SK-N-MC (cell line): ENCODE results near the gene DAP3.
"Not testable (repeated sequence)": the region's sequence is repeated elsewhere in the genome, so short reads cannot be mapped to it uniquely, and the experiment has no call there.

Experiments
- DNase-seq: peaks from one replicate; pipeline ENCODE4 v3.0.0-alpha.2; 2011; ENCODE audit warnings: low read depth, low spot score
- H3K27ac ChIP-seq: fragments of 200-600 bp; sonication (generic); 2 replicates; pipeline ENCODE4 v1.5.1; 2016; ENCODE audit warnings: mixed run types
- H3K36me3 ChIP-seq: fragments of 200-600 bp; sonication (generic); 2 replicates; pipeline ENCODE4 v1.6.1; 2017; ENCODE audit warnings: antibody characterized with exemption, low read length, mixed read lengths; ENCODE audit not compliant: insufficient read depth
- H3K4me3 ChIP-seq: fragments of 200-600 bp; sonication (generic); 2 replicates; pipeline ENCODE4 v1.5.1; 2016
- H3K9ac ChIP-seq: fragments of 200-600 bp; sonication (generic); 2 replicates; pipeline ENCODE4 v1.8.0; 2017; ENCODE audit warnings: mixed run types, mixed read lengths; ENCODE audit not compliant: insufficient read length
- H3K9me3 ChIP-seq: fragments of 200-600 bp; sonication (generic); 2 replicates; pipeline ENCODE4 v1.6.1; 2017; ENCODE audit warnings: low read depth, mild to moderate bottlenecking, antibody characterized with exemption, low read length, moderate library complexity, mixed read lengths
- EZH2 ChIP-seq: fragments of 200-600 bp; sonication (generic); IDR thresholded peaks from one replicate; pipeline ENCODE4 v1.6.1; 2017; ENCODE audit warnings: antibody characterized with exemption
- FOXP2 ChIP-seq: optimal IDR thresholded peaks from 2 replicates; pipeline ENCODE3; 2011; ENCODE audit warnings: mild to moderate bottlenecking, moderate library complexity; ENCODE audit not compliant: insufficient read depth; ENCODE audit errors: extremely low read length, control extremely low read depth
- POLR2AphosphoS5 ChIP-seq: IDR thresholded peaks from 2 replicates; pipeline ENCODE4 v1.6.1; 2012; ENCODE audit warnings: mild to moderate bottlenecking, low read depth, low read length, borderline replicate concordance

DAP3 gene

DNA sequence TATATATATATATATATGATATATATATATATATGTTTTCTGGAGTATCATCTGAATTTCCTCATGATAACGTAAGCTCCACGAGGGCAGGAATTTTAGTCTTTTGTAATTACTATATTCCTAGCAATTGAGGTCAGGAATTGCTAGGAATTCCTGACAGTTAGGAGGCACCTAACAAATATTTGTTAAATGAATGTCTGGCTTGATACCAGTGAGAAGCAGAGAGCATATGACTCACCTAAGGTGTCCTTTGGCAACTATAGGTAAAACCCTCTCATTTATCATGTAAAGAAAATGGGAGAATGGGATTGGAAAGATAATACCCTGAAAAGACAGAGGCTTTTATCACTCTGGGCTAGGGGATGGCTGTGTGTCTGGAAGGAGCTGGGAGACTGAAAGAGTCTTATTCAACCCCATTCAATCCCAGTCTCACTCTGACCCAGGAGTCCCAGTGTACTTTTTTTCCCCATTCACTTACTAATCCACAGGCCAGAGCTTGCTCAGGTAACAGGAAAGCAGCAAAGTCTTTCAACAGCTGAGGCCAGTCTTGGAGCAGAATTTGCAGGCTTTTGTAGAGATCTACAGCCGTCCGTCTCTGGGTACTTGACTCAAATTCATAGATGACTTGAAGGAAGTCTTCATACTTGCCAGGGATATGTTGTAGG is 71.2 kb downstream of the DAP3 start:
- H3K9ac ChIP-seq = no peak overlapping the region
- no peak for DNase-seq
- peaks cover 57% of the 10 kb centered on the region for H3K36me3 ChIP-seq

DNA sequence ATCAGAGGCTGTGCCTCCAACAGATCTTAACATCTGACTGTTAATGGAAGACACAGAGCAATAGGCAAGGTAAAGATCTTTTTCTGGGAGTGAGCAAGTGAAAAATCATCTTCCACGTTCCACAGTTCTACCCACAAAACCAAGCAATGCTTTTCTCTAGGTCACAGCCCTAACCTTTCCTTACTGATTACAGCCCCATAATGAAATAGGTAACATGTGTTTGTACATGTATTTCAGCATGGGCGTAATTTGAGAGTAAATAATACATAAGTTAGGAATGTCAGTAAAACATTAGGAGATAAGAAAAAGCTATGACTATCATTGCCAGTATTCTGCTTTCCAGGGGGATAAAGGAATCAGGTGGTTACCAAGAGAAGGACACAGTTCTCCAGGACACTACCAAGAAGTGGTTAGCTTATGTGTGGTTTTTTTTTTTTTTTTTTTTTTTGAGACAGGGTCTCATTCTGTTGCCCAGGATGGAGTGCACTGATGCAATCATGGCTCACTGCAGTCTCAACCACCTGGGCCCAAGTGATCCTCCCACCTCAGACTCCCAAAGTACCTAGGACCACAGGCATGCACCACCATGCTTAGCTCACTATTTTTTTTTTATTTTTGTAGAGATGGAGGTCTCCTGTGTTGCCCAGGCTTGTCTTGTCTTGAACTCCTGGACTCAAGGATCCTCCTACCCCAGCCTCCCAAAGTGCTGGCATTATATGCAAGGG is 72.0 kb downstream of the DAP3 start:
- Histone ChIP-seq H3K4me3 (no peak overlapping the region), H3K9me3 (no peaks in the 10 kb centered on the region), H3K9ac (no peak overlapping the region), H3K36me3 (peaks cover 54% of the 10 kb centered on the region), H3K27ac (no peak overlapping the region)
- no peak for DNase-seq
- TF ChIP-seq POLR2AphosphoS5 = no peak
- TF ChIP-seq EZH2 = no peak
- TF ChIP-seq FOXP2 = no peak

More for the DNA sequence above, 71.2 kb downstream of the DAP3 start:
- TF ChIP-seq FOXP2 (no peak), POLR2AphosphoS5 (no peak), EZH2 (no peak)
- H3K27ac ChIP-seq = no peak overlapping the region
- H3K4me3 ChIP-seq = no peak overlapping the region
- H3K9me3 ChIP-seq = no peaks in the 10 kb centered on the region

DNA sequence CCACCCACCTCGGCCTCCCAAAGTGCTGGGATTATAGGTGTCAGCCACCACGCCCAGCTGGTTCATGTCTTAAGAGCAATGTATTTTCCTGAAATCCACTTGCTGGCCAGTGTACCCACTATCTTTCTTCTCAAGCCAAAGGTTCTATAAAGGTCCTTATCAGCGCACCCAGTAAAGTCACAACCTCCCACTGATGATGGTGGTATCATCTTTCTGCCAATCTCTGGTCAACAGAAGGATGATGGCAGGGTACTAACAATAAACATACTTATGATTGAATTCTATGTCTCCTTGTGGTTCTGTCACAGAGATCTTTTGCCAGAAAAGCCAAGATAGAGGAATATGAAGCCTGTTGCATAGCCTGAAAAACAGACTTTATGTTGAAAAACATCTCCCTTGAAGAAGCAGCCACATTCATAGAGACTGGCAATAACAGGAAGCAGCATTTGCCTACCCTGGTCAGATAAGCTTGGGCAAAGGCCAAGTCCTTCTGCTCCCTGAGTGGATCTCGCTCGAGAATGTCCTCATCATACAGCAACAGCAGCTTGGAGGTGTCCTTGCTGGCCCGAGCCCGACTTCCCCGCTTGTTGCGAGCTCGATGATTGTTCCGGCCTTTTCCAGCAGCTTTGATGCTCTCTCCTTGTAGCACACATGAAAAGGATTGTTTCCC is 73.0 kb downstream of the DAP3 start:
- H3K27ac ChIP-seq = no peak overlapping the region
- no peaks in the 10 kb centered on the region for H3K9me3 ChIP-seq
- H3K36me3 ChIP-seq = peaks cover 54% of the 10 kb centered on the region
- H3K4me3 ChIP-seq = no peak overlapping the region
- TF ChIP-seq POLR2AphosphoS5 (no peak), FOXP2 (no peak), EZH2 (no peak)
- DNase-seq = no peak
- H3K9ac ChIP-seq = no peak overlapping the region

DNA sequence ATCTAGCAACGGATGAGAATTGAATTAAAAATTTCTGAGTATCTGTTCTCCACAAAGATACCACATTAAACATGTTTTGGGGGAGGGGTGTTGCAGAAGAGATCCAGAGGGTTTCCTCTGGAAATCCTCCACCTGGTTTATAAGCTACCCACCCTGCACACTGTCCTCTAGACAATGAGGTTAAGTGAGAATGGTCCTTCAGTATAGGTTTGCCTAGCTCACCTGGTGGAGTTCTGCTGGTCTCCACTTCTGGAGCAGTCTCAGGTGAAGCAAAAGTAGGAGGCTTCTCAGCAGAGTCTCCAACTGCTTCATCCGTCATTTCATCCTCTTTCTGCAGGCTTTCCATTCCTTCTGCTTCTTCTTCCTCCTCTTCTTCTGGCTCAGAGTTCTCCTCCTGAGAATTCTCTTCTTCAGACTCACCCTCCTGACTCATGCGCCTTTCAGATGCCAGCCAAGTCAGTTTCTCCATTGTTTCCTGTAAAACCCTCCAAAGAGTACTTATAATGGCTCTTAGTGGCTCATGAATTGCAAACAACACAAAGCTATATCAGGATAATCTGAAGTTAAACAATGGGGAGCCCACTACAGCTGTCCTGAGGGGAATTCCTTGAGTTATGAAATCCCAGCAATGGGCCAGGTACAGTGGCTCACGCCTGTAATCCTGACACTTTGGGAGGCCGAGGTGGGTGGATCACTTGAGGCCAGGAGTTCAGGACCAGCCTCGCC is 74.4 kb downstream of the DAP3 start:
- not testable (repeated sequence) for DNase-seq, H3K27ac ChIP-seq, H3K9ac ChIP-seq

GRCh38 chr1:155763989-155764388 is 75.1 kb downstream of the DAP3 start:
- DNase-seq, H3K4me3 ChIP-seq, H3K27ac ChIP-seq, H3K9ac ChIP-seq, H3K9me3 ChIP-seq: not testable (repeated sequence)
- H3K36me3 ChIP-seq = peaks cover 57% of the 10 kb centered on the region

More for the DNA sequence above, 74.4 kb downstream of the DAP3 start:
- H3K36me3 ChIP-seq = peaks cover 54% of the 10 kb centered on the region
- H3K4me3 ChIP-seq, H3K9me3 ChIP-seq: not testable (repeated sequence)

- H3K9ac ChIP-seq, H3K9me3 ChIP-seq, DNase-seq, H3K4me3 ChIP-seq, H3K27ac ChIP-seq: not testable (repeated sequence)
- H3K36me3 ChIP-seq = peaks cover 60% of the 10 kb centered on the region
These were observed 78.6 kb downstream of the DAP3 start for GRCh38 chr1:155767399-155767989.

DNA sequence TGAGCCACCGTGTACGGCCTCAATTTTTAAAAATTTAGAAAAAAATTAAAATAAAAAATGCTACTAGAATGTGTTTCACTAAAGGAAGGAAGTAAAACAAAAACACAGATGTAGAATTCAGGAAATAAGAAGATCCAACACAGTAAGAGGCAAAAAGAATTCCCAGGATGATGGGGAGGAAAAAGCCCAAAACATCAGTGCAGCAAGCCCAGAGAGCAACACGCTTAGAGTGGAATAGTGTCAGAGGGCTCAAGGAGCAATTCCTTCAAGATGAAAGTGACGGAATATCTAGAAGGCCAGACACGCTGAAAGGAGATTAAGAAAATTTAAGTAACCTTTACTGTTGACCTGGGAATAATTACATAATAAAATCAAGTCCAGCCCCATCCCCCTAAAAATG is 80.4 kb downstream of the DAP3 start:
- Histone ChIP-seq H3K36me3 (peaks cover 61% of the 10 kb centered on the region), H3K27ac (no peak overlapping the region), H3K4me3 (no peak overlapping the region), H3K9me3 (no peaks in the 10 kb centered on the region), H3K9ac (no peak overlapping the region)
- DNase-seq = no peak
- no peak for TF ChIP-seq POLR2AphosphoS5
- TF ChIP-seq EZH2 = no peak
- TF ChIP-seq FOXP2 = no peak

DNA sequence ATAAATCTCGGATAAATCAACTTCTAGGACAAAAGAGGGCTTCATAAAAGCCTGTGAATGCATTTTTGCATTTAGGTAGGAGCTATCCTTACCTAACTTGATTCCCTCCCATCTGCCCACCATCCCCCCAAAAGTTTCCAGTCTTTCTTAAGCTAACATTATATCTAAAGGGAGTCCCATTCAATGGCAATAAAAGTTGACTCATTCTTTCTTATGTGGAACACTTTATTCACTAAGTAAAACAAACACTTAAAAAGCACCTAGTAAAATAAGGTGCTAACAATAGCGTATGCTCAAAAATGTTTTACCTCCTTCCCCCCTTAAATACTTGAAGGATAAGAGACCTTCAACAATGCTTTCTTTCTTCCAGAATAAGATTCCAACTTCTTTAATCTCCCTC is 84.3 kb downstream of the DAP3 start:
- peaks cover 65% of the 10 kb centered on the region for H3K36me3 ChIP-seq
- TF ChIP-seq FOXP2 (no peak), EZH2 (no peak), POLR2AphosphoS5 (no peak)
- DNase-seq = no peak
- no peak overlapping the region for H3K27ac ChIP-seq
- H3K4me3 ChIP-seq = no peak overlapping the region
- H3K9ac ChIP-seq = no peak overlapping the region
- H3K9me3 ChIP-seq = no peaks in the 10 kb centered on the region
